Ovary (tissue), 3 donors: Measurements from ENCODE around the gene TBX1.

Experiments used
- EP300 ChIP-seq: sonication (generic); formaldehyde crosslinking; IDR thresholded peaks from one replicate; pipeline ENCODE4 v1.6.1; 2017; ENCODE audit warnings: antibody characterized with exemption
- POLR2A ChIP-seq: fragments of 450-650 bp; IDR thresholded peaks from one replicate; pipeline ENCODE4 v1.6.1; 2017; ENCODE audit warnings: antibody characterized with exemption, mild to moderate bottlenecking, moderate library complexity
- TF ChIP-seq, protein P1 (sequence below), 3 donors: fragments of 450-650 bp in 2 of 3; fragments of 200-600 bp in 1 of 3; IDR thresholded peaks; one replicate each; pipeline versions ENCODE4 v1.5.1 to v1.8.0; 2016 to 2022; ENCODE audit warnings: antibody characterized with exemption in 3 of 3, mild to moderate bottlenecking in 1 of 3
- donor health status: DM: no; HTN: no; CAD: no.

DNA sequence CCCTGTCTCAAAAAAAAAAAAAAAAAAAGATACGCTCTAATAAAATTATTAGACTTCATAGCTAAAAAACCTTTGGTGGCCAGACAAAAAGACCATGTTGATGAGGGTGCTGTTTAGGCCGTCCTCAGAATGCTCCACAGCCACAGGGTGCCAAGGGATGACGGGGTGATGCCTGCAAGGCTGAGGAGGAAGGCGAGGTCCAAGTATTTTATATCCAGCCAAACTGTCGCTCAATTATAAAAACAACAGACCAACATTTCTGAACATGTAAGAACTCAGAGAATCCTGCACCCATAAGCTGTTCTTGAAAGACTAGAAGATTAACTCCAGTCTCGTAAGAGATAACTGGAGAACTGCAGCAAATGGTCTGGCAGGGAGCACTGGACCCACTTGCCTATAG, 29.2 kb downstream of the TBX1 start:
- TF ChIP-seq POLR2A (no peak), EP300 (no peak)
- TF ChIP-seq, protein P1, sequence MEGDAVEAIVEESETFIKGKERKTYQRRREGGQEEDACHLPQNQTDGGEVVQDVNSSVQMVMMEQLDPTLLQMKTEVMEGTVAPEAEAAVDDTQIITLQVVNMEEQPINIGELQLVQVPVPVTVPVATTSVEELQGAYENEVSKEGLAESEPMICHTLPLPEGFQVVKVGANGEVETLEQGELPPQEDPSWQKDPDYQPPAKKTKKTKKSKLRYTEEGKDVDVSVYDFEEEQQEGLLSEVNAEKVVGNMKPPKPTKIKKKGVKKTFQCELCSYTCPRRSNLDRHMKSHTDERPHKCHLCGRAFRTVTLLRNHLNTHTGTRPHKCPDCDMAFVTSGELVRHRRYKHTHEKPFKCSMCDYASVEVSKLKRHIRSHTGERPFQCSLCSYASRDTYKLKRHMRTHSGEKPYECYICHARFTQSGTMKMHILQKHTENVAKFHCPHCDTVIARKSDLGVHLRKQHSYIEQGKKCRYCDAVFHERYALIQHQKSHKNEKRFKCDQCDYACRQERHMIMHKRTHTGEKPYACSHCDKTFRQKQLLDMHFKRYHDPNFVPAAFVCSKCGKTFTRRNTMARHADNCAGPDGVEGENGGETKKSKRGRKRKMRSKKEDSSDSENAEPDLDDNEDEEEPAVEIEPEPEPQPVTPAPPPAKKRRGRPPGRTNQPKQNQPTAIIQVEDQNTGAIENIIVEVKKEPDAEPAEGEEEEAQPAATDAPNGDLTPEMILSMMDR (IDR thresholded peaks at IDR 0.05), result no peak
